GM12878 (cell line): ENCODE measurements around the gene BNIP5. TPM values are rescaled to one million over a fixed set of nuclear protein-coding genes. Genes with fewer than 3 reads are reported as not detected.

Source experiments
- ATF2 ChIP-seq: IDR thresholded peaks from 2 replicates; pipeline ENCODE4 v1.6.1; 2012; ENCODE audit warnings: low read length, inconsistent platforms
- BRCA1 ChIP-seq: IDR thresholded peaks from 2 replicates; pipeline ENCODE4 v1.6.1; 2011; ENCODE audit warnings: low read depth, low read length, improper control_type of control experiment
- CHD2 ChIP-seq: IDR thresholded peaks from 2 replicates; pipeline ENCODE4 v1.6.1; 2011; ENCODE audit warnings: low read depth, low read length, improper control_type of control experiment, borderline replicate concordance
- CREM ChIP-seq: IDR thresholded peaks from 2 replicates; pipeline ENCODE4 v1.6.1; 2014; ENCODE audit warnings: antibody characterized with exemption, low read depth
- PAX5 ChIP-seq: IDR thresholded peaks from 2 replicates; pipeline ENCODE4 v1.6.1; 2011; ENCODE audit warnings: low read depth, low read length, borderline replicate concordance
- PAX8 ChIP-seq: fragments of 450-650 bp; IDR thresholded peaks from 2 replicates; pipeline ENCODE4 v1.6.1; 2017; ENCODE audit warnings: mild to moderate bottlenecking, moderate library complexity
- SP1 ChIP-seq: IDR thresholded peaks from one replicate; pipeline ENCODE4 v1.6.1; 2011; ENCODE audit warnings: low read depth, low read length
- ZBTB11 ChIP-seq: fragments of 450-650 bp; formaldehyde crosslinking; IDR thresholded peaks from 2 replicates; pipeline ENCODE4 v1.5.0; 2022; ENCODE audit warnings: mild to moderate bottlenecking, missing genetic modification characterization
- ZZZ3 ChIP-seq: IDR thresholded peaks from 2 replicates; pipeline ENCODE4 v1.6.1; 2011; ENCODE audit warnings: low read depth; ENCODE audit not compliant: control insufficient read depth, insufficient read length
- polyA plus RNA-seq, 11 experiments: library from polyadenylated mRNA; depleted of rRNA in 4 of 11; unstranded in 6 of 11; stranded (reverse) in 5 of 11; fragments of >200 nt; fragmentation: Nextera tagmentation in 4 of 11; fragmentation: Illumina TruSeq in 1 of 11; extraction: Ambion mirVana in 4 of 11; extraction: Trizol in 1 of 11; gene quantifications; 1 replicate in 1 of 11; 2 replicates in 10 of 11; pipeline versions ENCODE4 v1.2.1 to v1.2.3, GENCODE V29; 2011 to 2016; ENCODE audit warnings: inconsistent platforms in 2 of 11, missing spikeins in 2 of 11, low read depth in 1 of 11
- total RNA-seq, 4 experiments: library from RNA; depleted of rRNA in 3 of 4; stranded (reverse); fragments of >200 nt in 3 of 4; fragmentation: Illumina TruSeq in 1 of 4; extraction: Trizol in 1 of 4; gene quantifications; 2 replicates each; pipeline versions ENCODE4 v1.2.1 to v1.2.3, GENCODE V29; 2013 to 2021

Gene BNIP5
- total and polyA plus RNA-seq, 10 of the 15 experiments (the other 5 are each of a cell fraction or from before 2014, with no cell fraction given), result 0.02 to 0.68 (median 0.05) TPM; not detected in 2

GRCh38 chr6:36315921-36316320 is 20.8 kb downstream of the BNIP5 start (continued):
- TF ChIP-seq ZBTB11 (no peak), ATF2 (no peak), PAX8 (no peak), PAX5 (no peak), CHD2 (no peak), CREM (no peak), ZZZ3 (no peak), SP1 (no peak), BRCA1 (no peak)
